HG03521 (cell line): Measurements from ENCODE around the gene ZDHHC14.

Source experiments
- ATAC-seq: cut with Tn5 transposase; IDR thresholded peaks from one replicate; pipeline ENCODE4 v1.9.1; 2021; ENCODE audit warnings: mild to moderate bottlenecking, moderate library complexity; ENCODE audit not compliant: unreplicated experiment

The ZDHHC14 gene

GRCh38 chr6:157635388-157636244 lies 254.6 kb downstream of the ZDHHC14 start:
- no peak for ATAC-seq

GRCh38 chr6:157637516-157637915 lies 256.5 kb downstream of the ZDHHC14 start:
- no peak for ATAC-seq

GRCh38 chr6:157637941-157638662 lies 257.1 kb downstream of the ZDHHC14 start:
- no peak for ATAC-seq

GRCh38 chr6:157638779-157639178 lies 257.8 kb downstream of the ZDHHC14 start:
- no peak for ATAC-seq

GRCh38 chr6:157640746-157641451 lies 259.9 kb downstream of the ZDHHC14 start:
- ATAC-seq, result no peak

GRCh38 chr6:157641837-157642236 lies 260.8 kb downstream of the ZDHHC14 start:
- ATAC-seq, result no peak

GRCh38 chr6:157642736-157643135 lies 261.7 kb downstream of the ZDHHC14 start:
- ATAC-seq, result no peak

- ATAC-seq, result no peak
Measured at GRCh38 chr6:157644043-157644810, 263.2 kb downstream of the ZDHHC14 start.

GRCh38 chr6:157645201-157645795 lies 264.3 kb downstream of the ZDHHC14 start:
- no peak for ATAC-seq

GRCh38 chr6:157646012-157646411 lies 265.0 kb downstream of the ZDHHC14 start:
- no peak for ATAC-seq

- ATAC-seq, result no peak
Measured at GRCh38 chr6:157647261-157647915, 266.4 kb downstream of the ZDHHC14 start.

GRCh38 chr6:157648561-157648960 lies 267.6 kb downstream of the ZDHHC14 start:
- no peak for ATAC-seq

- ATAC-seq, result no peak
Measured at GRCh38 chr6:157649311-157650260, 268.6 kb downstream of the ZDHHC14 start.

- no peak for ATAC-seq
Measured at GRCh38 chr6:157650261-157650640, 269.3 kb downstream of the ZDHHC14 start.

- no peak for ATAC-seq
Measured at GRCh38 chr6:157650801-157651200, 269.8 kb downstream of the ZDHHC14 start.

- no peak for ATAC-seq
Measured at GRCh38 chr6:157651731-157652490, 270.9 kb downstream of the ZDHHC14 start.

GRCh38 chr6:157652601-157653363 lies 271.8 kb downstream of the ZDHHC14 start:
- no peak for ATAC-seq
